GM12865 (cell line): Measurements from ENCODE around the gene TIMM10.

Experiments
- DNase-seq: peaks from one replicate; pipeline ENCODE4 v3.0.0; 2010; ENCODE audit warnings: low read depth
- H3K4me3 ChIP-seq: 2 replicates; pipeline ENCODE4 v1.5.1; 2011; ENCODE audit warnings: mild to moderate bottlenecking, low read depth, low read length, control low read depth
- TF ChIP-seq, protein P1 (sequence below): IDR thresholded peaks from 2 replicates; pipeline ENCODE4 v1.5.1; 2011; ENCODE audit warnings: low read length, control low read depth, low read depth, inconsistent platforms; ENCODE audit not compliant: insufficient read depth; ENCODE audit errors: missing control alignments

TIMM10 gene

DNA sequence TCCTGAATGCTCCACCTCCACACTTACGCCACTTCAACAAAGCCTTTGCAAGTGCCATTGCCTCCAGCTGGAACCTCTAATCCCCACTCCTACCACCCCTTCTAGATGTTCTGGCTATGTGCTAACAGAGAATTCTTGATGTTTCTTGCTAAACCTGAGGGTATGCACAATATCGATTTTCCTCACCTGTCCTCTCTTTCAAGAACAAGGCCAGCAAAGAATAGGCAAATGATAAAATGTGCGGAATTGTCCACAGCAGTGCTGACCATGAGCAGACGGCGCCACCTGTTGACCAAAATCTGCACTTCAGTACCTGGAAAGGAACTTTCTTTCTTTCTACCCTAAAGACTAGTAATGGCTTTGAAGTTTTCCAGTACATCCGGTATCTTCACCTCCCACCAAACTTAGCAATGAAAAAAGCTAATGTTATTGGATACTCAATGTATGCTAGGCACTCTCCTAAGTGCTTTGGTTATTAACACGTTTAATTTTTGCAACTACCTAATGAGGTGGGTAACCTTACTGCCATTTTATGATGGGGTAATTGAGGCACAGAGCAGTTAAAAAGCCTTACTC, 3.4 kb downstream of the TIMM10 start:
- H3K4me3 ChIP-seq = no peak overlapping the region
- peak; percentile 75 for DNase-seq
- TF ChIP-seq, protein P1, sequence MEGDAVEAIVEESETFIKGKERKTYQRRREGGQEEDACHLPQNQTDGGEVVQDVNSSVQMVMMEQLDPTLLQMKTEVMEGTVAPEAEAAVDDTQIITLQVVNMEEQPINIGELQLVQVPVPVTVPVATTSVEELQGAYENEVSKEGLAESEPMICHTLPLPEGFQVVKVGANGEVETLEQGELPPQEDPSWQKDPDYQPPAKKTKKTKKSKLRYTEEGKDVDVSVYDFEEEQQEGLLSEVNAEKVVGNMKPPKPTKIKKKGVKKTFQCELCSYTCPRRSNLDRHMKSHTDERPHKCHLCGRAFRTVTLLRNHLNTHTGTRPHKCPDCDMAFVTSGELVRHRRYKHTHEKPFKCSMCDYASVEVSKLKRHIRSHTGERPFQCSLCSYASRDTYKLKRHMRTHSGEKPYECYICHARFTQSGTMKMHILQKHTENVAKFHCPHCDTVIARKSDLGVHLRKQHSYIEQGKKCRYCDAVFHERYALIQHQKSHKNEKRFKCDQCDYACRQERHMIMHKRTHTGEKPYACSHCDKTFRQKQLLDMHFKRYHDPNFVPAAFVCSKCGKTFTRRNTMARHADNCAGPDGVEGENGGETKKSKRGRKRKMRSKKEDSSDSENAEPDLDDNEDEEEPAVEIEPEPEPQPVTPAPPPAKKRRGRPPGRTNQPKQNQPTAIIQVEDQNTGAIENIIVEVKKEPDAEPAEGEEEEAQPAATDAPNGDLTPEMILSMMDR = peak; percentile 89

DNA sequence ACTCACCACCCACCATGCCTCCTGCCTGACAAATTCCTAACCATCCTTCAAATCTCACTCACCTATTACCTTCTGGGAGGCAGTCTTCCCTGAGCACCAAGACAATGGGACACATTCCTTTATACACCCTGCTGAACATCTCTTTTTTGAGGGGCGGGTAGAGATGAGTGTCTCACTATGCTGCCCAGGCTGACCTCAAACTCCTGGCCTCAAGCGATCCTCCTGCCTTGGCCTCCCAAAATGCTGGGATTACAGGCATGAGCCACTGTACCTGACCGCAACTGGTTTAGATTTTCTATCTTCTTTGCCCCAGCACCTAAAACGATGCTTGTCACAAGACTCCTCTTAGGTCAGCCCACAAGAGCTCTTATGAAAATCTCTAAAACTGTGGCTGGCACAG, 7.1 kb downstream of the TIMM10 start:
- TF ChIP-seq, protein P1 = no peak
- no peak for DNase-seq
- H3K4me3 ChIP-seq = no peak overlapping the region

DNA sequence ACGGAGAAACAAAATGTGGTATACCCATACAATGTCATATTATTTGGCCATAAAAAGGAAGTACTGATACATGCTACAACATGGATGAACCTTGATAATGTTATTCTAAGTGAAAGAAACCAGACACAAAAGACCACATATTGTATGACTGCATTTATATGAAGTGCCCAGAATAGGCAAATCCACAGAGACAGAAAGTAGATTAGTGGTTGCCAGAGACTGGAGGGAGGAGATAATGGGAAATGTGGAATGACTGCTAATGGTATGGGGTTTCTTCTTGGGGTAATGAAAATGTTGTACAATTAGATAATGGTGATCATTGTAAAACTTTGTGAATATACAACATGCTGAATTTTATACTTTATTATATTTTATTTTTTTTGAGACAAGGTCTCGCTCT, 9.4 kb downstream of the TIMM10 start:
- no peak overlapping the region for H3K4me3 ChIP-seq
- no peak for DNase-seq
- TF ChIP-seq, protein P1 = no peak

DNA sequence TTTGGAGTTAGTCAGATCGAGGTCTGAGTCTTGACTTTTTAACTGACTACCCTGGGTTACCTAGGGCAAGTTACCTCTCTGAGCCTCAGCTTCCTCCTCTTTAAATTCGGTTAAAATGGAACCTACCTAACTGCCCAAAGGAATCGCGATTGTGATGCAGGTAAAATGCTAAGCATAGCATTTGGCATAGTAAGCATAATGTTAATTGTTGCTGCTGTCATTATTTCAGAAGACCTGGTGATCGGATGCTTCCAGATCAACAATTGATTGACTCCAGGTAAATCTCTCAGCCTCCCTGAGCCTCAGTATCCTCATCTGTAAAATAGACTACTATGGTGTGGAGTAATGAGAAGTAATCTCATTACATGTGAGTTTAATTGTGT, 14.5 kb downstream of the TIMM10 start:
- DNase-seq = no peak
- TF ChIP-seq, protein P1 = no peak
- H3K4me3 ChIP-seq = peak overlapping the region; percentile 69

DNA sequence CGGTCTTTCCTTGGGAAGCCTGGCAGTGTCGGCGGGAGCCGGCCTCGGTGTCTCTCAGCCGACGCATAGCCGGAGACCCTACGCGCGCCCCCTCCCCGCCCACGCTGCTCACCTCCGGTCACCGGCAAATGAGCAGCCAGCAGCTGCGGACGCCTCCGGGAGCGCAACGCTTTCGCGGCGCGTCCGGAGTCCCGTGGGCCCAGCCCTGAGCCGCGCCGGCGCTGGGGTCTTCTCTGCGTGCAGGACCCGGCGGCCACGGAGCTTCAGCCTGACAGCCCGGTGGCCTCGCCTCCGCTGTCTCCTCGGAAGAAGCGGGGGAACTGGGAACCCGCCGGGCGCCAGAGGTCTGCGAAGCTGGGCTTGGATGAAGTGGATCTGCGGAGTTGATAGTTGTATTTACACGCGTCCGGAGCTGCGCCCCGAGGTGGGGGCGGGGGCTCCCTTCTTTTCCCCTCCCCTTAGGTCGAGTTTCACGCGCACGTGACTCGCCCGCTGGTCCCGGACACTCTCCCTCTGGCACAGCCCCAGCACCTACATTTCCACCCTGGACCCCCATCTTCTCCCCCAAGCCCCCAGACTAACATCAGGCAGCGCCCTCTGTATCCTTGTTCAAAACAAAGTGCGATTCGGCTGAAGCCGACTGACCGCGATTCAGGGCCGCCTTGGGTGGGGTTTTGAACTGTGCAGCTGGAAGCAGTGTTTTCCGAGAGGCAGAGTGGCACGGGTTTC, 15.1 kb downstream of the TIMM10 start, which contains the start of gene SLC43A1:
Gene SLC43A1, minus strand, starts transcription at position 371 of the 729 bp plus-strand sequence. CDS start 1,591 bp downstream, outside the sequence.
- DNase-seq = peak; percentile 64
- TF ChIP-seq, protein P1 = no peak

DNA sequence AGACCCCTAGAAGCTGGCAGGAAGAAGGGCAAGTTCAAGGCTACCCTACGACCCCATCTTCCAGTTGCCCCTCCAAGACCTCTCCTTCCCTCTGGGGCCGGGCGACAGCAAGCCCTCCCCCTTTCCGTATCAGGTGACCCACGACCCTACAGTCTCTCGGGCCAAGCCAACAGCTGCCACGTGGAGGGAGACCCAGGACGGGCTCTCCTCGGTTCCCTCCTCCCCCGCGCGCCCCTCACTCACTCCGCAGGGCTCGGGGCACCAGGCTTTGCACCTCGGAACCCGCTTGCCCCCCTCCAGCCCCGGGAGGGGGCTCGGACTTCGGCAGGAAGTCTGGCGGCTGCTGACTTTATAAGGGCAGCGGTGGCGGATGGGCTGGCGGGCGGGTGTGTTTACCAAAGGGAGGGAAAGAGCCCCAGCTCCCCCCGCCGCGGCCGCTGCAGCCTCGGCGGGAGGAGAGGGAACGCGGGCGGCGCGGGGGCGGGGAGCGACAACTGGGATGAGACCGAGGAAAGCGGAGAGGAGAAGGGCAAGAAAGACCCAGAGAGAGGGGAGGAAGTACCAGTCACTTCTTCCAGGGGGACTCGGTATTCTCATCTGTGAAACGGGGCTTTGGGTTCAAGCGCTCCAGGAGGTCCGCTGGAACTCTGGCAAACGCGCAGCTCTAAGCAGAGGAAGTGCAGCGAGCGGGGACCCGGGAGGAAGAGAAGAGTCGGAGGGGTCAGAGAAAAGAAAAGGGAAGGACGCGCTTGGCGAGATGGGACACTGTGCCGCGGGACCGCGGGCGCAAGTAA, 15.8 kb downstream of the TIMM10 start:
- peak overlapping the region; percentile 69 for H3K4me3 ChIP-seq
- peak; percentile 56 for DNase-seq
- TF ChIP-seq, protein P1 = no peak

More for the DNA sequence above, 15.1 kb downstream of the TIMM10 start, which contains the start of gene SLC43A1:
- H3K4me3 ChIP-seq = peak within 1 kb of the TSS; percentile 69
